SK-N-SH (cell line): ENCODE measurements around the gene TMEM192. TPM values are rescaled to one million over a fixed set of nuclear protein-coding genes. Genes with fewer than 3 reads are reported as not detected.
A peak's percentile ranks its signal among the peaks of the same experiment; 100 is the strongest.

Experiments used
- CTCF ChIA-PET: fragments of 300-600, 350-600 bp; formaldehyde crosslinking; extraction: SDS; loops from one replicate; lab custom pipeline; 2021; lab: Yijun Ruan, JAX
- POLR2A ChIA-PET: fragments of 350-600 bp; sonication (Branson Sonifier 250); formaldehyde crosslinking; extraction: SDS; loops from one replicate; lab custom pipeline; 2020; ENCODE audit warnings: antibody characterized with exemption, inconsistent platforms; lab: Yijun Ruan, JAX
- DNase-seq: peaks from one replicate; pipeline ENCODE4 v3.0.0; 2012
- H2AFZ ChIP-seq: fragments of 200-600 bp; sonication (generic); 2 replicates; pipeline ENCODE4 v1.8.1; 2016; ENCODE audit warnings: antibody characterized with exemption, mild to moderate bottlenecking, low read depth
- H3F3A ChIP-seq: fragments of 200-600 bp; sonication (generic); replicated peaks from 2 replicates; pipeline ENCODE3; 2016; ENCODE audit warnings: antibody characterized with exemption, mild to moderate bottlenecking; ENCODE audit not compliant: insufficient read depth
- H3K27ac ChIP-seq, 2 experiments: fragments of 200-500 bp in 1 of 2; fragments of 200-600 bp in 1 of 2; sonication (Bioruptor generic) in 1 of 2; sonication (generic), shearing (Covaris generic) in 1 of 2; 2 replicates each; pipeline versions ENCODE4 v1.5.1 to v1.6.1; 2014 to 2016; ENCODE audit warnings: low read depth in 2 of 2, inconsistent platforms in 1 of 2, low read length in 1 of 2, mild to moderate bottlenecking in 1 of 2, mixed read lengths in 1 of 2
- H3K27me3 ChIP-seq: fragments of 200-600 bp; sonication (generic), shearing (Covaris generic); 2 replicates; pipeline ENCODE4 v1.6.1; 2016; ENCODE audit warnings: mixed run types; ENCODE audit not compliant: insufficient read depth
- H3K36me3 ChIP-seq, 2 experiments: fragments of 200-500 bp in 1 of 2; fragments of 200-600 bp in 1 of 2; sonication (Bioruptor generic) in 1 of 2; sonication (generic) in 1 of 2; replicated peaks in 1 of 2; 2 replicates each; pipeline versions ENCODE3 to v1.5.1; 2014 to 2016; ENCODE audit warnings: low read length in 1 of 2, mild to moderate bottlenecking in 1 of 2; ENCODE audit not compliant: insufficient read depth in 2 of 2, control insufficient read depth in 1 of 2
- H3K4me1 ChIP-seq, 2 experiments: fragments of 200-500 bp in 1 of 2; fragments of 200-600 bp in 1 of 2; sonication (Bioruptor generic) in 1 of 2; sonication (generic), shearing (Covaris generic) in 1 of 2; 2 replicates each; pipeline versions ENCODE4 v1.5.1 to v1.6.1; 2014 to 2016; ENCODE audit warnings: low read depth in 1 of 2, low read length in 1 of 2, mixed run types in 1 of 2; ENCODE audit not compliant: insufficient read depth in 2 of 2, control insufficient read depth in 1 of 2
- H3K4me2 ChIP-seq: fragments of 200-600 bp; sonication (generic), shearing (Covaris generic); 2 replicates; pipeline ENCODE4 v1.6.1; 2017; ENCODE audit warnings: mixed run types
- H3K4me3 ChIP-seq, 2 experiments: fragments of 200-500 bp in 1 of 2; fragments of 200-600 bp in 1 of 2; sonication (Bioruptor generic) in 1 of 2; sonication (generic), shearing (Covaris generic) in 1 of 2; 2 replicates each; pipeline versions ENCODE4 v1.5.1 to v1.8.1; 2014 to 2016; ENCODE audit warnings: low read depth in 2 of 2, inconsistent platforms in 1 of 2, low read length in 1 of 2, mild to moderate bottlenecking in 1 of 2, mixed read lengths in 1 of 2, moderate library complexity in 1 of 2
- H3K79me2 ChIP-seq: fragments of 200-600 bp; sonication (generic); 2 replicates; pipeline ENCODE4 v1.8.1; 2017; ENCODE audit warnings: mild to moderate bottlenecking; ENCODE audit not compliant: insufficient read depth
- H3K9ac ChIP-seq: fragments of 200-600 bp; sonication (generic); 2 replicates; pipeline ENCODE4 v1.6.1; 2017; ENCODE audit warnings: mixed run types
- H3K9me2 ChIP-seq: fragments of 200-600 bp; sonication (generic); 2 replicates; pipeline ENCODE4 v1.6.1; 2017; ENCODE audit warnings: mixed run types
- H3K9me3 ChIP-seq: fragments of 200-600 bp; sonication (generic); 2 replicates; pipeline ENCODE4 v1.6.1; 2017; ENCODE audit warnings: mixed run types, mild to moderate bottlenecking, moderate library complexity
- H4K20me1 ChIP-seq: fragments of 200-600 bp; sonication (generic); 2 replicates; pipeline ENCODE4 v1.6.1; 2017; ENCODE audit warnings: mild to moderate bottlenecking, mixed run types; ENCODE audit not compliant: insufficient read depth
- CHD2 ChIP-seq: fragments of 150-350 bp; IDR thresholded peaks from 2 replicates; pipeline ENCODE4 v1.6.1; 2018; ENCODE audit warnings: low read length; ENCODE audit not compliant: partially characterized antibody
- ELF1 ChIP-seq: IDR thresholded peaks from 2 replicates; pipeline ENCODE4 v1.4.0; 2012
- FOSL2 ChIP-seq: IDR thresholded peaks from 2 replicates; pipeline ENCODE4 v1.4.0; 2012; ENCODE audit warnings: low read depth, mild to moderate bottlenecking, moderate library complexity, borderline replicate concordance
- FOXJ3 ChIP-seq: sonication (generic); formaldehyde crosslinking; IDR thresholded peaks from 2 replicates; pipeline ENCODE4 v1.5.1; 2020; ENCODE audit warnings: mild to moderate bottlenecking, missing genetic modification reagents
- JUND ChIP-seq: IDR thresholded peaks from 2 replicates; pipeline ENCODE4 v1.4.0; 2012
- MAX ChIP-seq: IDR thresholded peaks from 2 replicates; pipeline ENCODE4 v1.4.0; 2012; ENCODE audit warnings: low read depth
- MEF2A ChIP-seq: IDR thresholded peaks from 2 replicates; pipeline ENCODE4 v1.4.0; 2012; ENCODE audit warnings: low read depth, borderline replicate concordance
- MXI1 ChIP-seq: IDR thresholded peaks from 2 replicates; pipeline ENCODE4 v1.6.1; 2012; ENCODE audit warnings: mild to moderate bottlenecking, low read depth, low read length, improper control_type of control experiment
- RCOR1 ChIP-seq: fragments of 150-350 bp; IDR thresholded peaks from 2 replicates; pipeline ENCODE4 v1.6.1; 2017; ENCODE audit warnings: antibody characterized with exemption, low read length
- SIN3A ChIP-seq: IDR thresholded peaks from 2 replicates; pipeline ENCODE4 v1.6.1; 2012; ENCODE audit warnings: low read depth, mild to moderate bottlenecking, low read length, moderate library complexity, borderline replicate concordance
- TAF1 ChIP-seq: IDR thresholded peaks from 2 replicates; pipeline ENCODE4 v1.6.1; 2012; ENCODE audit warnings: low read depth, mild to moderate bottlenecking, low read length, moderate library complexity, borderline replicate concordance
- TCF12 ChIP-seq: IDR thresholded peaks from 2 replicates; pipeline ENCODE4 v1.4.0; 2012
- YY1 ChIP-seq: IDR thresholded peaks from 2 replicates; pipeline ENCODE4 v1.4.0; 2012; ENCODE audit warnings: low read depth, mild to moderate bottlenecking
- WGBS: methylation state at CpG from one replicate; pipeline ENCODE4 v1.1.6; 2017; ENCODE audit warnings: low lambda C conversion rate; 5-methylcytosine and 5-hydroxymethylcytosine counted together
- polyA plus RNA-seq, 3 experiments: library from polyadenylated mRNA; depleted of rRNA; stranded (reverse); fragments of >200 nt; gene quantifications; 2 replicates each; pipeline ENCODE4 v1.2.3, GENCODE V29; 2012
- TF ChIP-seq, protein P1 (sequence below): IDR thresholded peaks from 2 replicates; pipeline ENCODE4; 2012
- TF ChIP-seq, protein P2 (sequence below): IDR thresholded peaks from 2 replicates; pipeline ENCODE4 v1.4.0; 2012; ENCODE audit warnings: low read depth, borderline replicate concordance
- TF ChIP-seq, protein P3 (sequence below): IDR thresholded peaks from 2 replicates; pipeline ENCODE4 v1.4.0; 2012; ENCODE audit warnings: low read depth, borderline replicate concordance
- TF ChIP-seq, protein P4 (sequence below): fragments of 150-350 bp; IDR thresholded peaks from 2 replicates; pipeline ENCODE4 v1.6.1; 2017; ENCODE audit warnings: antibody characterized with exemption, low read length, low read depth, borderline replicate concordance

Gene TMEM192
- polyA plus RNA-seq, 1 of the 3 experiments (the other 2 are of a cell fraction): 9.1 TPM

DNA sequence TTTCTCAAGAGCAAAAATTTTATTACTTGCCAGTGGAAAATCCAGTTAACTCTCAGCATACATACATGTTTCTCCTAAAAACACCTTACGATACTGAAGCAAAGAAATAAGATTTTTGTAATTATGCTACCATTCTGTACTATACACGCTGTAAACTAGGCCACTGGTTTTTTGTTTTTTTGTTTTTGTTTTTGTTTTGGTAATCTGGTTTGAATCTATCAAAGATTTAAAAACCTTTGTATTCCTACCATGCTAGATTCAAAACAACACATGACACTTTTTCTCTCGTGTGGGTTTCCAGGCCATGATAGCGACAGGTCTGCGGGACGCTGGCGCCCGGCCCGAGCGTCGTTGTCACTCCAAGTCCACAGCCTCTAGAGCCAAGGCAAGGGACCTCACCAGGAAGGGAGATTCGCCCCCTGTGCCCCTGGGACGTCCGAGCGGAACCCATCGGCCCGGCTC lies 723 bp downstream of the TMEM192 start:
- DNase-seq: no peak
- ChIA-PET POLR2A (interaction anchor here (1.2 kb wide), 1 partner anchor 1617 kb away, joined by 4 read pairs; the partner anchor contains the start of gene TMA16), CTCF (interaction anchor here (0.6 to 2.0 kb wide), 3 partner anchors 8 to 269 kb away, joined by 3 to 9 read pairs (median 7); no protein-coding TSS in a partner anchor)
- H2AFZ ChIP-seq: peak overlapping the region; percentile 90
- peak overlapping the region; percentile 78 for H3K4me2 ChIP-seq
- peak overlapping the region; percentile 63 to 82 for H3K4me3 ChIP-seq
- H3K27ac ChIP-seq: peak overlapping the region; percentile 25 to 65; a peak in 2 of 4 replicates
- no peaks in the 10 kb centered on the region for H4K20me1 ChIP-seq
- peaks cover 4% of the 10 kb centered on the region for H3F3A ChIP-seq
- peaks cover 4% of the 10 kb centered on the region; the same call in 1 of the 2 replicates for H3K79me2 ChIP-seq
- H3K27me3 ChIP-seq: no peaks in the 10 kb centered on the region
- peak overlapping the region; percentile 76 for H3K9ac ChIP-seq
- peaks cover 3% of the 10 kb centered on the region in 2 experiments for H3K36me3 ChIP-seq
- no peak for TF ChIP-seq ELF1
- TF ChIP-seq, protein P1, sequence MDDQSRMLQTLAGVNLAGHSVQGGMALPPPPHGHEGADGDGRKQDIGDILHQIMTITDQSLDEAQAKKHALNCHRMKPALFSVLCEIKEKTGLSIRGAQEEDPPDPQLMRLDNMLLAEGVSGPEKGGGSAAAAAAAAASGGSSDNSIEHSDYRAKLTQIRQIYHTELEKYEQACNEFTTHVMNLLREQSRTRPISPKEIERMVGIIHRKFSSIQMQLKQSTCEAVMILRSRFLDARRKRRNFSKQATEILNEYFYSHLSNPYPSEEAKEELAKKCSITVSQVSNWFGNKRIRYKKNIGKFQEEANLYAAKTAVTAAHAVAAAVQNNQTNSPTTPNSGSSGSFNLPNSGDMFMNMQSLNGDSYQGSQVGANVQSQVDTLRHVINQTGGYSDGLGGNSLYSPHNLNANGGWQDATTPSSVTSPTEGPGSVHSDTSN: no peak
- WGBS: 9% methylated on average over 15 of the region's 17 CpGs
- peaks cover 2 to 5% of the 10 kb centered on the region in 2 experiments; a peak in 3 of 4 replicates for H3K4me1 ChIP-seq
- no peaks in the 10 kb centered on the region for H3K9me2 ChIP-seq
- no peaks in the 10 kb centered on the region for H3K9me3 ChIP-seq

- Histone ChIP-seq H3K4me2 (no peak overlapping the region), H3K36me3 (peaks cover 3 to 14% of the 10 kb centered on the region in 2 experiments), H3K4me3 (no peak overlapping the region), H3K4me1 (peaks cover 0 to under 1% of the 10 kb centered on the region in 2 experiments; a peak in 2 of 4 replicates), H2AFZ (no peak overlapping the region), H3K27ac (no peak overlapping the region), H3K9me2 (no peaks in the 10 kb centered on the region), H3K9ac (no peak overlapping the region), H3K27me3 (no peaks in the 10 kb centered on the region), H3F3A (no peaks in the 10 kb centered on the region), H3K79me2 (no peaks in the 10 kb centered on the region), H3K9me3 (no peaks in the 10 kb centered on the region), H4K20me1 (no peaks in the 10 kb centered on the region)
- TF ChIP-seq CHD2 (no peak), SIN3A (no peak), RCOR1 (no peak), MAX (no peak), FOXJ3 (CRISPR knock-in tag) (no peak), TAF1 (no peak), MEF2A (no peak), TCF12 (no peak), JUND (no peak), MXI1 (no peak), YY1 (no peak), FOSL2 (no peak)
- TF ChIP-seq, protein P2, sequence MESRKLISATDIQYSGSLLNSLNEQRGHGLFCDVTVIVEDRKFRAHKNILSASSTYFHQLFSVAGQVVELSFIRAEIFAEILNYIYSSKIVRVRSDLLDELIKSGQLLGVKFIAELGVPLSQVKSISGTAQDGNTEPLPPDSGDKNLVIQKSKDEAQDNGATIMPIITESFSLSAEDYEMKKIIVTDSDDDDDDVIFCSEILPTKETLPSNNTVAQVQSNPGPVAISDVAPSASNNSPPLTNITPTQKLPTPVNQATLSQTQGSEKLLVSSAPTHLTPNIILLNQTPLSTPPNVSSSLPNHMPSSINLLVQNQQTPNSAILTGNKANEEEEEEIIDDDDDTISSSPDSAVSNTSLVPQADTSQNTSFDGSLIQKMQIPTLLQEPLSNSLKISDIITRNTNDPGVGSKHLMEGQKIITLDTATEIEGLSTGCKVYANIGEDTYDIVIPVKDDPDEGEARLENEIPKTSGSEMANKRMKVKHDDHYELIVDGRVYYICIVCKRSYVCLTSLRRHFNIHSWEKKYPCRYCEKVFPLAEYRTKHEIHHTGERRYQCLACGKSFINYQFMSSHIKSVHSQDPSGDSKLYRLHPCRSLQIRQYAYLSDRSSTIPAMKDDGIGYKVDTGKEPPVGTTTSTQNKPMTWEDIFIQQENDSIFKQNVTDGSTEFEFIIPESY: no peak
- TF ChIP-seq, protein P3, sequence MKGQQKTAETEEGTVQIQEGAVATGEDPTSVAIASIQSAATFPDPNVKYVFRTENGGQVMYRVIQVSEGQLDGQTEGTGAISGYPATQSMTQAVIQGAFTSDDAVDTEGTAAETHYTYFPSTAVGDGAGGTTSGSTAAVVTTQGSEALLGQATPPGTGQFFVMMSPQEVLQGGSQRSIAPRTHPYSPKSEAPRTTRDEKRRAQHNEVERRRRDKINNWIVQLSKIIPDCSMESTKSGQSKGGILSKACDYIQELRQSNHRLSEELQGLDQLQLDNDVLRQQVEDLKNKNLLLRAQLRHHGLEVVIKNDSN: no peak
- TF ChIP-seq, protein P4, sequence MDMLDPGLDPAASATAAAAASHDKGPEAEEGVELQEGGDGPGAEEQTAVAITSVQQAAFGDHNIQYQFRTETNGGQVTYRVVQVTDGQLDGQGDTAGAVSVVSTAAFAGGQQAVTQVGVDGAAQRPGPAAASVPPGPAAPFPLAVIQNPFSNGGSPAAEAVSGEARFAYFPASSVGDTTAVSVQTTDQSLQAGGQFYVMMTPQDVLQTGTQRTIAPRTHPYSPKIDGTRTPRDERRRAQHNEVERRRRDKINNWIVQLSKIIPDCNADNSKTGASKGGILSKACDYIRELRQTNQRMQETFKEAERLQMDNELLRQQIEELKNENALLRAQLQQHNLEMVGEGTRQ: no peak
- WGBS: 84% methylated on average over 6 of the region's 6 CpGs
- CTCF ChIA-PET: interaction anchor here (0.9 kb wide), 1 partner anchor 25 kb away, joined by 4 read pairs; no protein-coding TSS in a partner anchor
- POLR2A ChIA-PET: no interaction called here
- DNase-seq: no peak
Observed at GRCh38 chr4:165106518-165106917, 6.1 kb downstream of the TMEM192 start.
